IPS DF 19.7 (cell line): ENCODE data around the gene CDKN2B.
"Not testable (repeated sequence)": the region's sequence is repeated elsewhere in the genome, so short reads cannot be mapped to it uniquely, and the experiment has no call there.

Experiments used
- DNase-seq: peaks from one replicate; pipeline ENCODE4 v3.0.0-alpha.2; 2013; ENCODE audit warnings: low read depth, low spot score

The CDKN2B gene

DNA sequence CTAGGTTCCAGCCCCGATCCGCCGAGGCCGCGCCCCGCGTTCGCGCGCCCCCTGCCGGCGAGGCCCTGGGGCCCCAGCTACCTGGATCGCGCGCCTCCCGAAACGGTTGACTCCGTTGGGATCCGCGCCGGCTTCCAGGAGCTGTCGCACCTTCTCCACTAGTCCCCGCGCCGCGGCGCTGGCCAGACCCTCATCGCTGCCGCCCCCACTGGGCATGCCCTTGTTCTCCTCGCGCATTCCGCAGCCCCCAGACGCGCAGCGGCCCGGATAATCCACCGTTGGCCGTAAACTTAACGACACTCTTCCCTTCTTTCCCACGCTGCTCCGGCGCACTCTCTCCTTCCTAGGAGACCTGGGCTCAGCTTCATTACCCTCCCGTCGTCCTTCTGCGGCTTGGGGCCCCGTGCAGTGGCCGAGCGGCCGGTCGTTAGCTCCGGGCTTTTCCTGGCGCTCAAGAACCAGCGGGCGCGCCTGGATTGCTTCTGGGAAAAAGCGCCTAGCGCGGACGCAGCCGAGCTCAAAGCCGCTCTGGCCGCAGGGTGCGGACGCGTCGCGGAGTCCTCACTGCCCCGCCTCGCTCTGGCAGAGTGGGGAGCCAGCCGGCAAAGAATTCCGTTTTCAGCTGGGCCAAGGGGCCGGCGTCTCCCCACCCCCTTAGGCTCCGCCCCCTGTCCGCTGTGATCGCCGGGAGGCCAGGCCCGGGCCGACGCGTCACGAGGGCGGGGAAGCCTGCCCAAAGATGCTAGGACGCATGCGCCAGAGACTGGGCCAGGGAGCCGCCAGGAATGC is at the start of gene CDKN2B:
TSS of gene CDKN2B (minus strand) at position 589 of the 789 bp plus-strand sequence. CDS start at position 237, 352 bp downstream.
- DNase-seq: no peak

DNA sequence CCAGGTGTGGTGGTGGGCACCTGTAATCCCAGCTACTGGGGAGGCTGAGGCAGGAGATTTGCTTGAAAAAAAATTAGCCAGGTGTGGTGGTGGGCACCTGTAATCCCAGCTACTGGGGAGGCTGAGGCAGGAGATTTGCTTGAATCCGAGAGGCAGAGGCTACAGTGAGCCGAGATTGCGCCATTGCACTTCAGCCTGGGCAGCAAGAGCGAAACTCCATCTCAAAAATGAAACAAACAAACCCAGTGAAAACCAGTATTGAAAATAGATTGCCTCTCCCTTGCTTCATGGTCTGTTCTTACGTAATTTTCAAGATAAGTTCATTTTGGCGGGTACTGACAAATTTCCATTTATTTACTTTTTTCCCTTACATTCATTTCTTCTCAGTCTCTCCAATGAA is 48.9 kb upstream of the CDKN2B start:
- DNase-seq: not testable (repeated sequence)

DNA sequence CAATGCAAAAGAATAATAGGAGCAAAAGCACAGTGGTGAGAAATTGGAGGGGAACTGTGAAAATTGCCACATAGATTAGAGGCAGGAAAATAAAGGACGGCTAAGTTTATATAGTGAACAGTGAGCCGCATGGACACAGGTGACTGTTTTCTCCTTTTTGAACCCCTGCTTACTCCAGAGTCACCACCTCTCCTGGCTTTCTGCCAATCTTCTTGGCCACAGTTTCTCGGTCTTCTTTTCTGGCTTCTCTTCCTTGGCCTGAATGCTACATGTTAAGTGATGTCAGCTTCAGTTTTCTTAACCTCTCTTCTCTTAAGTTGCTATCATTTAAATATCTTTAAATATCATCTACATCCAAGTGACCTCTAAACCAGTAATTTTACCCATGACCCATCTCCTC is 47.3 kb upstream of the CDKN2B start:
- DNase-seq: no peak

- no peak for DNase-seq
These were observed 46.0 kb upstream of the CDKN2B start for GRCh38 chr9:22055090-22055489.

DNA sequence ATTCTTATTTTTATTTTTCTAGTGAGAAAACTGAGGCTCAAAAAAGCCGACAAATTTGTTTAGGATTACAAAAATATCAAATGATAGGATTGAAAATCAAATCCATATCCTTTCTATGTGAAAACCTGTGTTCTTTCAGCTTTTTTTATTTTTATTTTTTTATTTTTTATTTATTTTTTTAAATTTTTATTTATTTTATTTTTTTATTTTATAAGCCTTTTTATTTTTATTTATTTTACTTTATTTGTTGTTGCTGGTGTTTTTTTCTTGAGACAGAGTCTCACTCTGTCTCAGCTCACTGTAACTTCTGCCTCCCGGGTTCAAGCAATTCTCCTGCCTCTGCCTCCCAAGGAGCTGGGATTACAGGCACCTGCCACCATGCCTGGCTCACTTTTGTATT is 45.4 kb upstream of the CDKN2B start:
- no peak for DNase-seq

DNA sequence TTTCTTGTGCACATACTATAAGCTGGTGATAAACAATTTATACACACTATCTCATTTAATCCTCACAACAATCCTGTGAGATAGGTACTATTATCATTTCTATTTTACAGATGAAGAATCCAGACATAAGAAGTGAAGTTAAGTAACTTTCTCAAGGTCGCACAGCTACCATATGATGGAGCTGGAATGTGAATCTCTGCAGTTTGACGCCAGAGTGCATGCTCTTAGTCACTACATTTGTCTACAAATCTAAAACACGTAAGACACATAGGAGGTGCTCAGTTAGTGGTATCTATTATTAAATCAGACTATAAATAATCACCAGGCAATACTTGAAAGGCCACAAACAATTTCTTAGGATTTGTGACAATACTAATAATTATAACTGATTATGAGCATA is 45.0 kb upstream of the CDKN2B start:
- no peak for DNase-seq

GRCh38 chr9:22053178-22053577 is 44.1 kb upstream of the CDKN2B start:
- no peak for DNase-seq

GRCh38 chr9:22052376-22052945 is 43.4 kb upstream of the CDKN2B start:
- no peak for DNase-seq

GRCh38 chr9:22050924-22051323 is 41.8 kb upstream of the CDKN2B start:
- no peak for DNase-seq

GRCh38 chr9:22049411-22049810 is 40.3 kb upstream of the CDKN2B start:
- no peak for DNase-seq

DNA sequence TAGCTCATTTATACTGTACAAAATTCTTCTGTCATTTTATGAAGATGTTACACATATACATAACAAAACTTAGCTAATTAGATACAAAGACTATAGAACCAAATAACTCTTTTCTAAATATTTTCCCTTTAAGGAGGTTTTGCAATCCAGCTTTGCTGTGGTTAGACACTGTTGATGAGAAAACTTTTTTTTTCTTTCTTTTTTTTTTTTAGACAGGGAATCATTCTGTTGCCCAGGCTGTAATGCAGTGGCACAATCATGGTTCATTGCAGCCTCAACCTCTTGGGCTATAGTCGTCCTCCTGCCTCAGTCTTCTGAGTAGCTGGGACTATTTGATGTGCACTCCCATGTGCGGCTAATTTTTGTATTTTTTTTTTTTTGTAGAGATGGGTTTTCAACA is 38.5 kb upstream of the CDKN2B start:
- DNase-seq: no peak

DNA sequence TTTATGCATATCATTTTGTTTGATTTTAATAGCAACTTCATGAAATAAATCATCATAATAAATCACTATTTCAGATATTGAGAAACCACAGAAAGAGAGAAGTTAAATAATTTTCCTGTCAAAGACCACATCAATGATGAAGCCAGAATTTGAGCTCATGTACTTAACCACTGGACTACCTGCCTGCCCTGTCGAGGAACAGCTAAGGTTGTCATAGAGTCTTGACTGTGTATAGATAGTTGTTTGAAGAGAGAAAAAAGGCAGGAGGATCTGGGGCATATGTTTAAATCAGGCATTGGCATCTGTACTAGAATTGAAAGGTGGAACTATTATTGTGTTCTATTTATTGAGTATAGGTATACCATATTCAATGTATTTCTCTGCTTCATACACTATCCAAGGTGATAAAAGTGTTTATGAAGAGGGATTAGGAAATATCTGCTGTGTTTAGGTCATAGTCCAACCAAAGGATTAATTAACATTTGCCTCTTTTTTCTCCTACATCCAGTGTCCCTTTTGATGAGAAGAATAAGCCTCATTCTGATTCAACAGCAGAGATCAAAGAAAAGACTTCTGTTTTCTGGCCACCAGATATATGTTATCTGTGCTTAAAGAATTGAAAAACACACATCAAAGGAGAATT is 37.3 kb upstream of the CDKN2B start:
- DNase-seq: no peak

DNA sequence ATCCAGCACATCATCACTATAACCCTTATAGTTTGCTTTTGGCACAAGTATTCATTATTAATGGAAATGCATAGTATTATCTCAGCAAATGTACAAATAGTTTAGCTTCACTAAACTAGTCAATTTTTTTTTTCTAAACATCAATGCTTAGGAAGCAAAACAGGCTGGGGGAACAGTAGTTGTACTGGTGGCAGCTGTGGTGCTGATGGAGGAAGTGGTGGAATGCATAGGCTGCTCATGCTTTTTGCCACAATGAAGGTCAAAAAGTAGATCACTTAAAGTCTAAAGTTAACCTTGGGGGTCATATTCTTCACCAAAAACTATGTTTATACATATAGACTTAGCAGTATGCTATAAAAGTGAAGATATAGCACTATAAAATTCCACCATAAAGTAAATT is 36.3 kb upstream of the CDKN2B start:
- no peak for DNase-seq

- no peak for DNase-seq
These were observed 35.5 kb upstream of the CDKN2B start for GRCh38 chr9:22044583-22044982.

DNA sequence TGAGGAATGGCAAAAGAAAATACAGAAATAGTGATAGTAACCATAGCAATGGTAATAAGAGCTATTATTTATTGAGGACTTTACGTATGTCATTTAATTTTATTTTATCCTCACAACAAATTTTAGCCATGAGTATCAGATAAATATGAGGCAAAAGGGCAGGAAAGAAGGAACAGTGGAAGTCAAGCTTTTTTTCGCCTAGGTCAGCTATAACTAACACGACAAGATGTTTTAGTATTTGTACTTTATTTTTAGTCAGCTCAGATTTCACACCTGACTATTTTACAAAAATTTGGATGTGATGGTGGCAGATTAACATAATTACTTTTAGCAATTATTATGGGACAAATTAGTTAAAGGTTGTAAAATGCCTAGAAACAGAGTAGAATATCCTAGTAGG is 34.8 kb upstream of the CDKN2B start:
- no peak for DNase-seq

GRCh38 chr9:22041775-22042174 is 32.7 kb upstream of the CDKN2B start:
- DNase-seq: no peak

DNA sequence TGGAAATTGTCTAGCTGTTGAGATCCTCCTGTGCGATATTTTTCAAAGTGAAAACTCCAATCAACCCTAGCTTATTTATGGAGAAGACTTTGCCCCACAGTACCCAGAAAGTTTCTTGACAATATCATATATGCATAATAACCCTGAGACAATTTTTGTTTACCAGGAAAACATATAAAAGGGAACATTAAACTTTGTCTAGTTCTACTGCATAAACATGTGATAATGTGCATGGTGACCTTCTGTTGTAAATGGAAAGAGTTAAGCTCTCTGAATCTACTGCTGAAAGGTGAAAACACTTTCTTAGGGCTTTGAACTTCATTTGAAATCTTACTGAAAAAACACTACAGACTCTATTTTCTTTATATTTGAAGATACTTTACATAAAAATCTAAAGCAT is 32.2 kb upstream of the CDKN2B start:
- DNase-seq: no peak

DNA sequence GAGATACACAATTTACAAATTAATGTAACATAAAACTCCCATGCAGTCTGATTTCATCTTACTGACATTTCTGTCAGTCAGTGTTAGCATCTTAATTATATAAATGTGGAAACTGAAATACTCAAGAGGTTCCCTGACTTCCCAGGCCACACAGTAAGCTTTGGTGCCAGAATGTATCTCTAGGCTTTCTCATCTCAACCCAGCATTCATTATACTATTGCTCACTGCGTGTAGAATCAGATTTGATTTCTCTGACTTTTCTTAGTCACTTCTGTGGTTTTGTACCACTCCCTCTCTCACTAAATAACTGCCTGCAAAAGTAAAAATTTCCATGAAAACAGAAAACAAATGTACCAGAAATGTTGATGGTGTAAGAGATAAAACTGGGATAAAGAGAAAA is 31.7 kb upstream of the CDKN2B start:
- no peak for DNase-seq

GRCh38 chr9:22039258-22039657 is 30.2 kb upstream of the CDKN2B start:
- DNase-seq: no peak

- no peak for DNase-seq
These were observed 29.0 kb upstream of the CDKN2B start for GRCh38 chr9:22037954-22038690.

- no peak for DNase-seq
These were observed 27.9 kb upstream of the CDKN2B start for GRCh38 chr9:22036866-22037626.

- no peak for DNase-seq
These were observed 26.5 kb upstream of the CDKN2B start for GRCh38 chr9:22035591-22036011.
